ENCODE measurements around the gene GPR62.

GPR62 gene

GRCh38 chr3:51955893-51956770 is 951 bp downstream of the GPR62 start:
- DNase-seq = no peak

- no peak for DNase-seq
These were observed 2.5 kb downstream of the GPR62 start for GRCh38 chr3:51957520-51958205.

- DNase-seq = no peak
These were observed 3.7 kb downstream of the GPR62 start for GRCh38 chr3:51958603-51959521.

- DNase-seq = no peak
These were observed 4.5 kb downstream of the GPR62 start for GRCh38 chr3:51959651-51960050.

GRCh38 chr3:51960386-51960785 is 5.2 kb downstream of the GPR62 start:
- DNase-seq = no peak

GRCh38 chr3:51961011-51961410 is 5.8 kb downstream of the GPR62 start:
- DNase-seq = no peak

DNA sequence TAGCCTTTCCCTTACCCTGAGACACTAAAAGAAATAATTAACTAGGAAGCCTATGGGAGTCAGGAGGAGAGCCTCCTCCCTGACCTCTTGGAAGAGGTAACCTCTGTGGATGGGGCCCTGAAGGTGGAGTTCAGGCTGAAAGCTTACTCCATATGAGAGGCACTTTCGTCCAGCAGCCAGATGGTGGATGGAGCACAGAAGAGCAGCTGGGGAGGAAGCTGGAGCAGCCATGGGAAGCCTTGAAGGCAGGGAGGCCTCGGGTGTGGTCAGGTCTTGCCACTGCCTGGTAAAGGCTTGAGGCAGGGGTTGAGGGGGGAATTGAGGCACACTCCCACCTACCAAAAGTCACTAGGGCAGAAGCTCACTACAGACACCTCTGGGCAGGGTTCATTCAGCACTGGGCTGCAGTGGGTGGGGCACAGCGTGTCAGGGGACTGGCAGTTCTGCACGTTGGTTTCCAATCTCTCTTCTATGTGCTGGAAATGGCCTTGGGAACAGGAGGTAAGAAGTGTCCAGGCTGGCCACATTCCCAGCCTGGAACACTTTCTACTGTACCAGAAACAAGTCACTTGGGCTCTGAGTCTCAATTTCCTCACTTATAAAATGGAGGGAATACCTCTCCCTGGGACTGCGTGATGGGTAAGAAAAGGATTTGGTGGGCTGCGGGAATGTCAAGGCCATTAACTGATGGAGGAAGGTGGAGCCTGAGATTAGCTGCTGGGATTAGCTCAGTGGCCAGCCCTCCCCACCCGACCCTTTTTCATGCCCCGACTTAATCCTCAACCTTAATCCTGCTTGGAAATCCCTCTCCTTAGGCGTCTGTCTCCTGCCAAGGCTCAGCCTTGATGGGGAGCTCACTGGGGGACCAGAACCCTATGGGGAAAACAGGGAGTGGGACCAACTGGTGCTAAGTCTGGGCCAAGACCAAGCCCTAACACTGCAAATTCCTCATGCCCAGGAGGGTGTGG is 6.7 kb downstream of the GPR62 start:
- DNase-seq = no peak

DNA sequence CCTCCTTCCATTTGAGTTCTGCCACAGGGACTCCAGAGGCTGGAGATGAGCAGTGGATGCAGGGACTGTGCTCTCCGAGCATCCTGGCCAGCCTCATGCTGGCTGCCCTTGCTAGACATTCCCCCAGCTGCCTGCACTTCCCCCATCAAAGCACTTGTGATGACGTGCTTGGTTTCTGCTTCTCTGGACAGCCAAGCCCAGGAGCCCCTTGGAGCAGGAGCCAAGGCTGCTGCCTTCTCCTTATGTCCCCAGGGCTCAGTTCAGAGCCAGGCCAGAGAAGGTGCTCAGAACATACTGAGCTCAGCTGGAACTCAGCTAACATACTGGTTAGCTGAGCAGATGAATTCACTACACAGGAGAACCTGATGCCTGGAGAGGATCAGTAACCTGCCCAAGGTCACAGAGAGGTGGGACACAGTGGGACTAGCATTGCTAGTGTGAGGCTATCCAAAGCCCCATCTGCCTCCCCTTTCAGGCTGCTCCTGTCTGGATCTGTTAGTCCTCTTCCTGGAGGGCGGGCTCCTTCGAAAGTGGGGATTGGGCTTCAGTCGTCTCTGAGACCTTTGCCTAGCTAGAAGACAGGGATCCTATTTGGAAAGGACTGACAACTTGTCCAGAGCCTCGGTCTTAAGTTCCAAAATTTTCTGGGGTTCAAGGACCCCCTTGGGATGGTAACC is 7.8 kb downstream of the GPR62 start:
- DNase-seq = no peak

- DNase-seq = peak; percentile 63
These were observed 8.8 kb downstream of the GPR62 start for GRCh38 chr3:51963951-51964451.

- DNase-seq = no peak
These were observed 9.3 kb downstream of the GPR62 start for GRCh38 chr3:51964521-51964920.

GRCh38 chr3:51966016-51966415 is 10.8 kb downstream of the GPR62 start:
- DNase-seq = no peak

GRCh38 chr3:51966486-51966885 is 11.3 kb downstream of the GPR62 start:
- no peak for DNase-seq

- no peak for DNase-seq
These were observed 11.8 kb downstream of the GPR62 start for GRCh38 chr3:51966922-51967383.

GRCh38 chr3:51967384-51968169 is 12.4 kb downstream of the GPR62 start, which contains the start of gene PCBP4:
TSS of gene PCBP4 (minus strand) at chr3:51967454. CDS start at chr3:51961240, 6,214 bp downstream.
- no peak for DNase-seq

DNA sequence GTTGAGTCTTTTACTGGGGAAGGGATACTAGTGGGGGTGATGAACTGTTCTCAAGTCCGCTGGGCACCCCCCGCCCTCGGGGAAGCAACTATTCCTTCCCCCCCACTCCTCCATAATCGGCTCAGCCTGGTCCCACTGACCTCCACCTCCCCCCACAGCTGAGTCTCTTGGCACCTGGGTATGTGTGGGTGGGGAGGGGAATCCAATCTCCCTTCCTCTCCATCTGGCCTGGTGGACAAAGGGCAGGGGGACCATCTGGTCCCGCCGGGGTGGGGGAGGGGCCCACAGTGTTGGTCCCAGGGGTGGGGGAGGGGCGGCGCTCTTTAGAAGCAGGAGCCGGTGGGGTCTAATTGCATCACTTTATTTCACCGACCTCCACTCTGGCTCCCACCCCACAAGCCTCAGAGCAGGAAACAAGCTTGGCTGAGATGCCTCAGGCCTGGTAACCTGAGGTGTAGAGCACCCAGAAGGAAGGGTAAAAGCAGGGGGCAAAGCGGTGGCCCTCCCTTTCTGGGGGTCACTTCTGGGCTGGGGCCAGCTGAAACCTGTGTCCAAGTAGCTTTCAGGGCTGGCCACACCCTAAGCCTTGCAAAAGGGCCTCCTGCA is 13.1 kb downstream of the GPR62 start:
- DNase-seq = peak; percentile 29

GRCh38 chr3:51968883-51969678 is 13.9 kb downstream of the GPR62 start:
- DNase-seq = no peak

GRCh38 chr3:51969841-51970240 is 14.7 kb downstream of the GPR62 start:
- no peak for DNase-seq

- no peak for DNase-seq
These were observed 15.6 kb downstream of the GPR62 start for GRCh38 chr3:51970606-51971300.

Measured in NCI-H1092 treated with DMSO at 0.1 percent for 48 hours (cell line).